PC-9 (cell line): ENCODE data around the gene SSUH2.
"Not testable (repeated sequence)": the region's sequence is repeated elsewhere in the genome, so short reads cannot be mapped to it uniquely, and the experiment has no call there.

ENCODE experiments used
- CTCF ChIP-seq: fragments of 200-600 bp; sonication (generic); conservative IDR thresholded peaks from 2 replicates; pipeline ENCODE4 v1.6.1; 2017; ENCODE audit warnings: mixed run types, antibody characterized with exemption, mild to moderate bottlenecking, moderate library complexity
- EZH2 ChIP-seq: fragments of 200-600 bp; sonication (generic); IDR thresholded peaks from 2 replicates; pipeline ENCODE4 v1.8.0; 2017; ENCODE audit warnings: antibody characterized with exemption, low read depth

DNA sequence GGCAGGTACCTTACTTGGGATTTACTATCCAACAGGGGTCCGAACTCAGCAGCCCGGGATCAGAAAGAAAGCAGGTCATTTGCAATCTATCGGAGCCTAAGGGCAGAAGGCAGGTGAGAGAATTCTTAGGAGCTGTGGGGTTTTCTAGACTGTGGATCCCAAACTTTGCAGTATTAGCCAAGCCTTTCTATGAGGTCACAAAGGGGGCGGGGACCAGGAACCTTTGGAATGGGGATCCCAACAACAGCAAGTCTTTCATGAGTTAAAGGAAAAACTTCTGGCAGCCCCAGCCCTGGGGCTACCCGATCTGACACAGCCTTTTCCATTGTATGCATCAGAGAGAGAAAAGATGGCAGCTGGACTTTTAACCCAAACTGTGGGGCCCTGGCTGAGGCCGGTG is 32.7 kb upstream of the SSUH2 start:
- not testable (repeated sequence) for TF ChIP-seq CTCF, EZH2
